Measurements from ENCODE around the gene RDH14.

The RDH14 gene

DNA sequence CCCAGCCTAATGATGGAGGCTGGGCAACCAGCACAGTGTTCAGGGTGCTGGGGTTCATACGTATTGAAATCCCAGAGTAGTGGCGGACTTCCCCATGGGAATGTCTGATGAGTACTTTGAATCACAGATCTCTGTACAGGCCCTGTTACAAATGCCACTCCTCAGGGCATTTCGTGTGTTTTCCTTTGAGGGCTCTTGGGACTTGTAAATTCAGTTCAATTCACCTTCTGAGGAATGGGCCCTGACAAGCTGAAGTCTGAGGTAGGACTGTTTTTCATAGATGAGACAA lies 288 bp upstream of the RDH14 start:
- DNase-seq, result no peak

DNA sequence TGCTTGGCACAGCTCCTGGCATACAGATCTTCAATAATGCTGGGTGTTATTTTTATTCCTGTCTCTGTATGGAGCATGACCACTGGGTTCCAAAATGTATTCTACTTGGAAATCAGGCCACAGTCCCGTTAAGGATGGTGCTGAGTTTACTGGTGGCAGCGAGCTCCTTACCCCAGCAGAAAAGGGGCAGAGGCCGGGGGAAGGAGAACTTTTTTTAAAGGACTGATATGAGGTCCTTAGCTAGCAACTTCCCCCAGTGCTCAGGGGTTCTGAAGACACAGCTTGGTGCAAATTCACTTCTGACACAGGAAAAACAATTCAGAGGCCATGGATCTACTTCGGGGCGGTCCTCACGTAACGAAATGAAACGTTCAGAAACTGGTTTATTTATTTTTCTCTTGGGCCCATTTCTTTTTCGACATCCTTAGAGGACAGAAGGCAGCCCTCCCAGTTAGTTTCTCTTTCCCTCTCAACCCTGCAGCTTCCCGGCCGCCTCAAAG lies 872 bp downstream of the RDH14 start:
- no peak for DNase-seq

DNA sequence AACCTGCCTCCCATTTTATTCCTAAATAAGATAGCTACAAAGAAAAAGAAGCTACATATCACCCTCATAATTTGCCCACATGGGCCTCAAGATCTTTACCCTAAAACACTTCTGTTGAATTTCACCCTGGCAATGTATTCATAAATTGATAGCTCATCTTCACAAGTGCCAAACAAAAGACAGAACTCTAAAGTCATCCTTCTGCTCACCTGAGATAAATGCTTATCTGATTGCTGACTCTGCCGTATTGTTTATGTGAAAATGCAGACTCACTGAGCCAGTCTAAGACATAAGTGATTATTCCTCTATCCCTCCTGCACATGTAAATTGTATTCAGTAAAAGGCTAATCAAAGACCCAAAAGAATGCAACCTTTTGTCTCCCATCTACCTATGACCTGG lies 2.0 kb downstream of the RDH14 start:
- no peak for DNase-seq

DNA sequence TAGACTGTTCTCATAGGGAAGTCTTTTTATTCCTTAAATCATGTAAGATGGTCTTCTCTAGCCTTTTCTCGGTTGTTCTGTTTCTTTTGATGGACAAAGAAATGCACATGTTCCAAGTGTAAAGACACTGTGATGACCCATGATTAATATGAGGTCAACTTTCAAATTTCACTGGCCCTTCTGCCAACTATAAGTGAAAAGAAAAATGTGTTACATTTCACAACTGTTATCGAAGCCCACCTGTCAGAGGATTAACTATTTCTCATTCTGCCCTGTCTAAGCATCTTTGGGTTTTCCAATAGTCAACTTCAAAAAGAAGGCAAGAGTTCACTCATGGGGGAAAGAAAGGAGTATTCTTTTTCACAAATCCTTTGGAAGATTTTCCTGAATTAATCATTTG lies 3.3 kb downstream of the RDH14 start:
- no peak for DNase-seq

DNA sequence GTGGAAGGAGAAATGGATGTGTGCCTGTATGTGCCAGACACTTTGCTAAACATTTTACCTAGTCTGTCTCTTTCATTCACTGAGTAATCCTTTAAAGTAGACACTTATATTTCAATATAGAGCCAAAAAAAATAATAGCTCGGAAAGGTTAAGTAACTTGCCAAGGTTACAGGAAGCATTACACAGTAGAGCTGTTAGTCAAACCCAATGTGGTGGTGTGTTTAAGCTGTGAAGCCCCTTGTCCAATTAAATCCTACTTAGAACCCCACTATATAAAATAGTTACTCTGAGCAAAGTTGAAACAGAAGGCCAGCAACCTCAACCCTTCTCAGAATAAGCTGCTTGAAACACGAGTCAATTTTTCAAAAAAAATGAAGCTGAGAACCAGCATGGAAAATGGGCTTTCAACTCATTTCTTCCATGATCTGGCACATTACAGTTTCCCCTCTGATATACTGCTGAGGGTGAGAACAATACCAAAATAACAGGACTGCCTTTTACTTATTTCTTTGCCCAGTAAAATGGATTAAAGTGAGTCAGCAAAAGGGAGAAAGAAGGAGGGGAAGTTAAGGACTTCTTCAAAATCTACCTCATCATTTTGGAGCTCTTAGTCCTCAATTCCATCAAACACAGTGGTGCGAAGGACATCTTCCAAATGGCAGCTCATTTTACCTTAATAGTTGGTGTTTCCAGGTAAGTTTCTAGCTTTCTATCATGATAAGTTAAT lies 7.9 kb downstream of the RDH14 start:
- no peak for DNase-seq

DNA sequence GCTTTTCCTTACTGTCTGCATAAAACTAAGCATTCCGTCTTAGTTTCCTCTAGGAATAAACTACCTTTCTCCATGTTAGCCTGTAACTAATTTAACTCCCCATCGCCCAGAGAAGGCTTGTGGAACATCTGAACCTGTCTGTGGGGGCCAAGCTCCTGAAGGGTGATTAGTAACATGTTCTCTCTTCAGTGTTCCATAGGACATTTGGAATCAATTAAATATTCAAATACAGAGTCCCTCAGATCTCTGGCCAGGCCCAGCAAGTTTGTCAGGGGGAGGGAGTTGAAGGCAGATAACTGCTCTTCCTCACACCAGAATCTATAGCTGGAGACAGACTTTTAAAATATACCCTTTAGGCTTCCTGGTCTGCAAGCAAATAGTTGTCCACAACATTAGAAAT lies 8.8 kb downstream of the RDH14 start:
- no peak for DNase-seq

DNA sequence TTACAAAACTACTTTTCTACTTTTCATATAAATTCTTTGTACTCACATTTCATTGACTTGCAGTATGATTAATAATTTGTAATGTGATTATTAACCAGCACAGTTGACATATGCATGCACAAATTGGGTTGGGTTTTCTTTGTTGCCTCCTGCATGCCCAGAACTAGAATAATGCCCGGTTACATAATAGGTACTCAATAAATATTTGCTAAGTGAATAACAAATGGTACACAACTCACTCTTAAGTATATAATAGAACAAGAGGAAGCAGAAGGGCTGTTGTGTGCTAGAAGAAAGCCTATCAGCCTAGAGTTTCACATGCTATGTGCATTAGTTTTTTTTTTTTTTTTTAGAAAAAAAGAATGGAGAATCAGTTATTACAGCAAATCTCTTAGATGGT lies 9.3 kb downstream of the RDH14 start:
- DNase-seq, result no peak

DNA sequence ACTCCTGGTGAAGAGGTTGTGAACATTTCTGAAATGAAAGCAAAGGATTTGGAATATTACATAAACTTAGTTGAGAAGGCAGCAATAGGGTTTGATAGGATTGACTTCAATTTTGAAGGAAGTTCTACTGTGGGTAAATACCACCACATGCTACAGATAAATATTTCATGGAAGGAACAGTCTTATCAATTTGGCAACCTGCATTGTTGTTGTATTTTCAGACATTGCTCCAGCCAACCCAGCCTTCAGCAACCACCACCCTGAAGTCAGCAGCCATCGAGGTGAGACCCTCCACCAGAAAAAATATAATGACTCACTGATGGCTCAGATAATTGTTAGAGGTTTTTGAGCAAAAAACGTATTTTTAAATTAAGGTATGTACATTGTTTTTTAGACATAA lies 10.0 kb downstream of the RDH14 start:
- no peak for DNase-seq

DNA sequence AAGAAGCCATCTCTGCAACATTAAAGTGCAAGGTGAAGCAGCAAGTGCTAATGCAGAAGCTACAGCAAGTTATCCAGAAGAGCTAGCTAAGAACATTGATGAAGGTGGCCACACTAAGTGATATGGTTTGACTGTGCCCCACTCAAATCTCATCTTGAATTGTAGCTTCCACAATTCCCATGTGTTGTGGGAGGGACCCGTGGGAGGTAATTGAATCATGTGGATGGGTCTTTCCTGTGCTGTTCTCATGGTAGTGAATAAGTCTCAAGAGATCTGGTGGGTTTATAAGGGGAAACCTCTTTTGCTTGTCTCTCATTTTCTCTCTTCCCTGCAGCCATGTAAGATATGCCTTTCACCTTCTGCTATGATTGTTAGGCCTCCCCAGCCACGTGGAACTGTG lies 11.4 kb downstream of the RDH14 start:
- DNase-seq, result no peak

DNA sequence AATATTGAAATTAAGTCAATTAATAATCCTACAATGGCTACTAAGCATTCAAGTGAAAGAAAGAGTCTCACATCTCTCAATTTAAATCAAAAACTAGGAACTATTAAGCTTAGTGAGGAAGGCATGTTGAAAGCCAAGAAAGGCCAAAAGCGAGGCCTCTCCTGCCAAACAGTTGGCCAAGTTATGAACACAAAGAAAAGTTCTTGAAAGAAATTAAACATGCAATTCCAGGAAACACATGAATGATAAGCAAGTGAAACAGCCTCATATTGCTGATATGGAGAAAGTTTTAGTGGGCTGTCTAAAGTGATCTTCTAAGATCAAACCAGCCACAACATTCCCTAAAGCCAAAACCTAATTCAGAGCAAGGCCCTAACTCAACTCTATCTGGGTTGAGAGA lies 11.8 kb downstream of the RDH14 start:
- DNase-seq, result no peak

DNA sequence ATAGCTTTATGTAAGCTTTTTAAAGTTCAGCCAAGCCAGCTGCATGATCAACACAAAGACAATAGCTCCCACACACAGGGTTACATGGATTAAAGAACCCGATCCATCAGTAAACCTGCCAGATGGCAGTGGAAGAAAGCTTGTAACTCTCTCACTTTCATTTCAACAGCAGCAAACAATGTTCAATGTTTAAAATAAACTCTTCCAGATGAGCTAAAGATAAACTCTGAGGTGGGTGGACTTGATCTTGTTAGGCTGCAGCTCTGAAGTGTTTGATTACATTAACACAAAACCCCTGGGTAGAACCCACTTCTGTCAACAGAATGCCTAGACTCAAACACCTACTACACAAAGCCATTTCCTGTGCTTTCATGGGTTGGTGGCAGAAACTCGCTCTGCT lies 13.9 kb downstream of the RDH14 start:
- DNase-seq, result no peak

DNA sequence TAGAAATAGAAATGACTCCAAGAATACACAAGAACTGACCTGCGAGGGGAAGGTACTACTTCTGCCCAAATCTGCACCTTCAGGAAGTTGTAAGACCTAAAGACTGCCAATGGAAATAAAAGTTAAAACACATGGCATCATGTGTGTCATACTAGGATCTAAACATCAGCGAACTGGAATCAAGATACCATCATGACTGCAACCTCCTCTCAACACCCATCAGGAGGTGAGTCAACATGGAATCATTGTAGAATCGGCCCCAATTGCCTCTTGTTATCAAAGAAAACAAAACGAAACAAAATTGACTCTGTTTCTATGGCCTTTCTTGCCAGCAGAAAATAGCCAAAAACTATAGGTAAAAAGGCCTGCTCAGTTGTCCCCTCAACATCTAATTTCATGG lies 15.1 kb downstream of the RDH14 start:
- no peak for DNase-seq

DNA sequence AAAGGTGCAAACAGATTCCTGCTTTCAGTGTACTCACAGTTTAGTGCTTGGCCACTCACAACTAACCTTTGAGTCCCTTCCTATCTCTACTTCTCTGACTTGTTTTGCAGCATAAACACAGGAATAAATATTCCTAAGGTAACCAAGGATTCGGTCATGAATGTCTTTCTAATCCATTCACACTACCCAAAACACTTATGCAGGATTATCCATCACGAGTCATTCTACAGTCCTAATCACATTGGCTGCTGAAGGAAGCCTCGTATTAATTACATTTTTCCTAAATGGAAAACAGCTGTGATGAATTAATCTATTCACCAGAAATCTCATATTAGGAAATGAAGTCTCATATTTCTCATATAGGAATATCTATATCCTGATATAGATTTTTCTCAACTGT lies 16.3 kb downstream of the RDH14 start:
- DNase-seq, result no peak

DNA sequence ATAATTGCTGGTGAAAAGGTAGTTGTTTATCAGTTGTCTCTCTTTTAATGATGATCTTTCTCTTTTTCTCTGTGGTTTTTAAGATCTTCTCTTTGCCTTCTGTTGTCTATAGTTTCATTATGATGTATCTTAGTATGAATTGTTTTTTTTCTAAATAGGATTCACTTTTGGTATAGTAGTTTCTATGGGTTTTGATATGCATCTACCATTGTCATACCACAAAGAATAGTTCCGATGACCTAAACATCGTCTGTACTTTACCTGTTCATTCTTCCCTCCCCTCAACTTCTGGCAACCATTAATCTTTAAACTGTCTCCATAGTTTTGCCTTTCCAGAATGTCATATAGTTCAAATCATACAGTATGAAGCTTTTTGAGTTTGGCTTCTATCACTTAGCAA lies 19.6 kb downstream of the RDH14 start:
- DNase-seq, result no peak

DNA sequence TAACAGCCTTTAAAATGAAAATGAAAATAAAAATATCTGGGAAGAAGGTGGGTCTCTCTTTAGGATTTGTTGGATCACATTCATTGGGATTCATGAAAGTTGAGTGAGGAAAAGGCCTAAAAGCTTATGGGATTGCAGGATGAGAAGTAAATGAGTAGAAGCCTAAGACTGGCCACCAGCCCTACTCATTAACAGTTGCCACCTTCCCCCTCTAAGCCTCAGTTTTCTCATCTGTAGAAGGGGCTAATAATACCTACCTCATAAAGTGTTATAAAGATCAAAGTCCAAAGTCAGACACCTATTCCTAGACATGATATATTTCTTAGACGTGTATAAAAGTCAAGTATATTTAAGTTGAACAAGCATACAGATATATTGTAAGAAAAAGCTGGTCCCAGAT lies 23.8 kb downstream of the RDH14 start:
- no peak for DNase-seq

DNA sequence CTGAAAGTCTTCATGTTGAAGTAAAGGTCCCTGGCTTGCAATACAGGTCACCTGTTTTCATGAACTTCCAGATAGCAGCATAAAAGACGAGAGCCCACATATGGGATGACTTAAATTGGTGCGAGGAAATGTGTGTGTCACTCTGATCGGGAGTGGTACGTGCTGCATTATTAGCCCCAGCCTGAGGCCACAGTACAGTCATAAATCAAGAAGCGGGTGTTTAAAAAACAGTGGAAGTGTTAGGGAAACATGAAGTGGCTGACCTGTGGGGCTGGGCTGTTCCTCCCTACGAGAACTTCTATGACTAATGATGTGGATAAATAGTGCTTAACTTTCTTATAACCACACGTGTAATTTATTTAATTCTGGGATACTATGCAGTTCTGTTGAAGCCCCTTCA lies 24.4 kb downstream of the RDH14 start:
- no peak for DNase-seq

DNA sequence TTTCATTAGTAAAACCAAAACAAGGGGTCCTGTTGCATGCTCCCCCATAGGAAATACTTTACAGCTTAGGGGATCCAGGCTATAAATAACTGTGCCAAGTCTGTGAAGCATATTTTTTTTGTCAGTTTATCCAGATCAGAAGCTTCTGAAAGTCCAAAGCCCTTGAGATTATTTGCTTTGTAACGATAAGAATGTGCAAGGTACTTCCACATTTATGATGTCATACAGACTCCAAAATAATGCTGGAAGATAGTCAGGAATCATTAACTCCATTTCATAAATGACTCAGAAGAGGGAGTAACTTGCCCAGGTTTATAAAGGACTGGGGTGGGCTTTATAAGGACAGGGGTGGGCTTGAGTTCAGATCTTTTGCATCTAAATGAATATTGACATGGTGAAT lies 29.3 kb downstream of the RDH14 start:
- no peak for DNase-seq

DNA sequence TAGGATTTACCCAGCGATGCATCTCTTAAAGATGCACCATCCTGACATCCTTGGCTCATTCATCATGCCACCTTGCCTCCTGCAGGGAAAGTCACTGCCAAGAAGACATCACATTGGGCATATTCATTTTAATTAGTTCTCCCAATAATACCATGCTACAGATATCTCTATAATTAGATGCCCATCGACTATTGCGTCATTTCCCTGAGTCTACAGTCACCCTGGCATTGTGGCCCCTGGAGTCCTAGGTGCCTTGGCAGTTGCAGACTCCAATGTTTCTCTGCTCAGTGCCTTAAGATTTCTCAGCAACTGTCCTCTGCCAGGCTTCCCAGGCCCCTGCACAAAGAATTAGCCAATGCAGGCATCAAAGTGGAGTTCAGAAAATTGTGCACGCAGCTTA lies 32.6 kb downstream of the RDH14 start:
- DNase-seq, result no peak

DNA sequence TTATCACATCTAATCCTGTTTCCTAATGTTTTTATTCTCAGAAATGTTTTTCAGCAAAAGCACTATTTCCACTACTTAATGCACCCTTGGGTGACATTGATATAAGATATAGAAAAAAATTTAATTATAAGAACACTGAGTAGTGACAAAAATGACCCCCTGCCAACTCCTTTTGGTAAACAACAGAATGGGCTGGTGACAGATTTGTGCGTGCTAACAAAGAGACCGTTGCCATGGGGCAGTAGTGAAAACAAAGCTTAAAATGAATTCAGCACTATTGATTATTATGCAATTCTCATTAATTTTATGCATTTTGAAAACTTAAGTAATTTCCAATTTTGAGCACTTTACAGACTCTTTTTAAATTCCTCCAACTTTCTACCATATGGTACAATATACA lies 33.1 kb downstream of the RDH14 start:
- no peak for DNase-seq

DNA sequence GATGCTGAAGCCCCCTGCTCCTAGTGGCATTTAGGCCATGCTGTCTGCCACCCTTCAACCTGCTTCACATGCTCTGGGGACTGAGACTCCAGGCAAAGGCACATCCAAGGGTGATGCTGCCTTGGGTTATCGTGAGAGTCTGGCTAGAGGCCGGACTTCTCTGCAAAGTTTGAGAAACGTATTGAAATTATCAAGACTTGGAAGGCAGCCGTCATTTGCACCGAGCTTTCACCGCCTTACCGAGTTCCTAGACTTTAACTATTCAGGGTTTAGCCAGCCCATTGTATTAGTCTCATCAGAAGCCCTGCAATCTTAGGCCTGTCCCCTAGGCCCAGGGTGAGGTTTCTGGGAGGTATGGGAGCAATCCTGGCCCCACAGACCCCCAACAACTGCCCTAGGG lies 34.0 kb downstream of the RDH14 start:
- DNase-seq, result no peak

DNA sequence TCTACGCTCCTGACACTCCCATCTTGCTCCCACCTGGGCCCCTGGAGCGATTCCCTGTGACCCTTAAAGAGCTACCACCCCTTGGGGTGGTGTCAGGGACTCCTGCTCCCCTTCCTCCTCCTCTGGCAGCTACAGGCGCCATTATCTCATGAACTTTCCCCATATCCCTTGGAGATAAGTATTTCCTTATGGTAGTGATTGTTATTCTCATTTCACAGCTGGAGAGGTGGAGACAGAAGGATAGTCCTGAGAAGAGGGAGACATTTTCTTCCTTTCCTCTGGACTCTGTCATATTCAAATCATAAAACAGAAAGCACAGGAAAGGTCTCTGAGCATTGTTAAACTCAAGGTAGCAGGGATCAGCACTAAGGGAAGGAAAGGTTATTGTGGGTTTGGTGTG lies 34.6 kb downstream of the RDH14 start:
- DNase-seq, result no peak

DNA sequence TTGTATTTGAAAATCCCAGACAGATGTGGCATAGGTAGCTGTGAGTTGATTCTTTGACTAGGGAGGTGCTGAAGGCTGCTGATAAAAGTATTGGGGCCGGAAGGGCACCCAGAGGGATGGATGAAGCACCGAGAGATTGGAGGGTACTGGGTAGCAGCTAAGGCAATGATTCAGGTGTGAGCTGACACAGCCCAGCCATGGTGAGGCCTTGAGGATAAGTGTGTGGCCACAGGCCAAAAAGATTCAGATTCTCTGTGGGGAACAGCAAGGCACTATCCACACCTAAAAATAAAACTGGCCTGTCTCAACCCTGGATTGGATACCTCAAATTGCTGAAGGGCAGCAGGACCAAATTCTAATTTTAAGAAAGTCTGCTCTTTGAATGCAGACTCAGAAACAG lies 35.2 kb downstream of the RDH14 start:
- no peak for DNase-seq

DNA sequence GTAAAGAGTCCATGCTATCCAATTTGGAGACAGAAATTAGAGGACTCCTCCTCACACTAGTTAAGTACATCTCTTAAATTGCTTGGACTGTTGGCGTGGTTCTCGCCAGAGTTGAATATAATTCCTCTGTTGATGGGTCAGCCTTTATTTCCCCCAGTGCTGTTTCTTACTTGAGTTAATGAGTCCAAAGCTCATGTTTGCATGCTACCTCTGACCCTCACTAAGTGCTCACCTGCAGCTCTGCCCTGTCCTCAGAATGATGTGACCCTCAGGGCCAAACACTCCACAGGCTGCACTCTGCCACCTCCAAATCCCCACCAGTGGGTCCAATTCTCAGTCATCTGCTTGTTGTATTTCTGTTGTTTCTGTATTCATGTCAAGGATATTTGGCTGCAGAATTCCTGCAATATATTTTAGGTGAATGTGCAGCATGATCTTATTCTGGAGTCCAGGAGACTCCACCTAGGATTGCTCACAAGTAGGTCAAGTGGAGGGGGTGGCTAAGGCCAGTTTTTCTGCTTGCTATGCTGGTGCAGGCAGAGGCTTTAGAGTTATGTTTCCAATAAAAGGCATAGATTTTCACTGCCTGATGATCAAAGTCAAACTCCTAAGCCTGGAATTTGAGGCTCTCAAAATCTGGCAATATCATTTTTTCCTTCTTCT lies 37.8 kb downstream of the RDH14 start:
- DNase-seq, result no peak

DNA sequence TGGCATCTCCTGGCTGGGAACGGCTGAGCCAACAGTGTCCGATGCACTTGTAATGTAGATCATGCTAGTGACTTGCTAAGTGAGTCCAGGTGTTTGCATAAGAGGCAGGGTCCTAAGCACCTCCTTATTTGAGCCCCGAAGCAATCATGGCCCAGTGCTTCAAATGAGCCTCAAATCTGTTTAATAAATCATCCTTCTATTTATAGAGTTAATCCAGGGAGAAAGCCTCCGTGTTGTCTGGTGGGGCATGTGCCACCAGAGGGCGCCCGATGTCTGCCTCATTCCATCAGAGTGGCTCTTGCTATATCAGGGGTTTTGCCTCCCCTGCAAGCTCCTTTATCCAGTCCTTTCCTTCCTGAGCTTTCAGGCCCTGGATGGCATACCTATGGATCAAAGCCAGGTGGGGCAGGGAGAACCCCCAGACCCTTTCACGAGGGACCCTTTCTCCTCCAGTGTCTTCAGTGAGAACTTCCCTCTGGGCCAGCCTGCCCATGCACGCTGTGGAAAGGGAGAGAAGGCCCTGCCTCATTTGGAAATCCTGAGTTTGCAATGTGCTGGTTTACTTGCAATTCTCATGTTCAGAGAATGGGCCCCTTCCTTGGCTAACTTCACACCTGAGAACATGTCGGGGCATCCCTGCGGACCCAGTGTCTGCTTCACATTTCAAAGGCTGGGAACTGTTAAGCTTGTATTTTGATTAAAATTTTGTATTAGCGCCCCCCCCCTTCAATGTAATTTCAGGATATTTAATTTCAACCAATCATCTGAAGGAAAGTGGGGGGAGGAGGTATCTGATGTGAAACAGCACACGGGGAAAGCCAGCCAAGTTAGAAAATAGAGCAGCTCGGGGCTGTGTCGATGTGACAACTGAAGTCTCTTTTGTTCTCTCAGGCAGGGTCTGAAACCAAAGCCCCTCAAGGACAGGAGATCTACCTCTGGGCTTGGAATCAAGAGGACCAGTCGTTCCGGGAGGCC lies 39.7 kb downstream of the RDH14 start:
- peak; percentile 86 for DNase-seq

Measured in stimulated activated CD8-positive, alpha-beta memory T cell treated with anti-CD3 and anti-CD28 coated beads, Interleukin-4, amount 100 ng/mL, for 48 hours (primary cell).